Measurements from ENCODE around the gene HOXB9. TPM values are rescaled to one million over a fixed set of nuclear protein-coding genes. Genes with fewer than 3 reads are reported as not detected.

Gene HOXB9
- total and polyA plus RNA-seq, 2 experiments from 2014 or later: 1.5 to 2.5 TPM

DNA sequence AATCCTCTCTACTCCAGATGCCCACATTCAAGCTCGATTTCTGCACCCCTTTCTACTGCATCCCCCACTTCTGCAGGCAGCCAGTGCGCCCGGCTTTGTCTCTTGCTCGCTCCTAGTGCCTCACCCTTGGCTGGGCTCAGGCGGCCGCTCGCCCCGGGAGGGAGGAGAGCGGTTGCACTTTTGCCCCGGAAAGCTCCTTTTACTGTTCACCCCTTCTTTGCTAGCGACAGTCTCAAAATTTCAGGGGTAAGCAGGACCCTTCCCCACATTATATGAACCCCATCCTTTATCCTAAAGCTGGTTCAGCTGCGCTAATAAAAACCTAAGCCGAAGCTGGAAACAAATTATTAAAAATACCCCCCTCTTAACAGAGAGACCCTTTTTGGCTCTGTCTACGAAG, 33.6 kb downstream of the HOXB9 start:
- Histone ChIP-seq H3K79me2 (no peaks in the 10 kb centered on the region), H3K27ac (peak overlapping the region; percentile 57), H4K20me1 (ENCODE audit: insufficient read depth, poor library complexity, severe bottlenecking) (no peaks in the 10 kb centered on the region), H3K9me2 (replicated peaks; ENCODE audit: insufficient read depth) (no peaks in the 10 kb centered on the region), H3K4me1 (ENCODE audit: insufficient read depth) (no peaks in the 10 kb centered on the region), H3K9me3 (ENCODE audit: low read depth) (no peaks in the 10 kb centered on the region), H3K36me3 (replicated peaks; ENCODE audit: insufficient read depth, low read depth) (no peaks in the 10 kb centered on the region), H3K27me3 (peaks cover 94% of the 10 kb centered on the region), H2AFZ (no peak overlapping the region), H3K4me2 (peak overlapping the region; percentile 92), H3K4me3 (no peak overlapping the region)
- WGBS (ENCODE audit: low lambda C conversion rate, missing lambda C conversion rate): 17% methylated on average over 13 of the region's 14 CpGs
- DNase-seq (ENCODE audit: low spot score): no peak
- TF ChIP-seq, protein P1, sequence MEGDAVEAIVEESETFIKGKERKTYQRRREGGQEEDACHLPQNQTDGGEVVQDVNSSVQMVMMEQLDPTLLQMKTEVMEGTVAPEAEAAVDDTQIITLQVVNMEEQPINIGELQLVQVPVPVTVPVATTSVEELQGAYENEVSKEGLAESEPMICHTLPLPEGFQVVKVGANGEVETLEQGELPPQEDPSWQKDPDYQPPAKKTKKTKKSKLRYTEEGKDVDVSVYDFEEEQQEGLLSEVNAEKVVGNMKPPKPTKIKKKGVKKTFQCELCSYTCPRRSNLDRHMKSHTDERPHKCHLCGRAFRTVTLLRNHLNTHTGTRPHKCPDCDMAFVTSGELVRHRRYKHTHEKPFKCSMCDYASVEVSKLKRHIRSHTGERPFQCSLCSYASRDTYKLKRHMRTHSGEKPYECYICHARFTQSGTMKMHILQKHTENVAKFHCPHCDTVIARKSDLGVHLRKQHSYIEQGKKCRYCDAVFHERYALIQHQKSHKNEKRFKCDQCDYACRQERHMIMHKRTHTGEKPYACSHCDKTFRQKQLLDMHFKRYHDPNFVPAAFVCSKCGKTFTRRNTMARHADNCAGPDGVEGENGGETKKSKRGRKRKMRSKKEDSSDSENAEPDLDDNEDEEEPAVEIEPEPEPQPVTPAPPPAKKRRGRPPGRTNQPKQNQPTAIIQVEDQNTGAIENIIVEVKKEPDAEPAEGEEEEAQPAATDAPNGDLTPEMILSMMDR (IDR thresholded peaks at IDR 0.05; ENCODE audit: poor library complexity): no peak
- TF ChIP-seq EZH2phosphoT487 (IDR thresholded peaks at IDR 0.05; ENCODE audit: low read depth, severe bottlenecking, unreplicated experiment) (peak; percentile 26), EZH2 (IDR thresholded peaks at IDR 0.05; ENCODE audit: borderline replicate concordance) (peak; percentile 34)

DNA sequence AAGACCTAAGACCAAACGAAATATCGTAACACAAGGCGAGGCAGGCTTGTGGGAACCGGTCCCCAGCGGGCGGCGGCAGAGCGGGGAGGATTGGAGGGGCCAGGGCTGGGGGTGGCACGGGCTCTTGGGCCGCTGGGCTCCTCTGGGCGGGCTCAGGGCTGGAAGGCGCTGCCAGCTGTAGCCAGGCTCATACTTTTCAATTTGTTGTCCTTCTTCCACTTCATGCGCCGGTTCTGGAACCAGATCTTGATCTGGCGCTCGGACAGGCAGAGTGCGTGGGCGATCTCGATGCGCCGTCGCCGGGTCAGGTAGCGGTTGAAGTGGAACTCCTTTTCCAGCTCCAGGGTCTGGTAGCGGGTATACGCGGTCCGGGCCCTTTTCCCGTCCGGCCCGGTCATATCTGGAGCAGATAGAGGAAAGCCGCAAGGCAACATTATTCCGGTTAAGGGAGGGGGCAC, 34.1 kb downstream of the HOXB9 start:
- H3K27ac ChIP-seq: no peak overlapping the region
- H4K20me1 ChIP-seq (ENCODE audit: insufficient read depth, poor library complexity, severe bottlenecking): no peaks in the 10 kb centered on the region
- H3K9me3 ChIP-seq (ENCODE audit: low read depth): no peaks in the 10 kb centered on the region
- peak overlapping the region; percentile 92 for H3K4me2 ChIP-seq
- H3K4me1 ChIP-seq (ENCODE audit: insufficient read depth): no peaks in the 10 kb centered on the region
- no peaks in the 10 kb centered on the region for H3K9me2 ChIP-seq (replicated peaks; ENCODE audit: insufficient read depth)
- H3K36me3 ChIP-seq (replicated peaks; ENCODE audit: insufficient read depth, low read depth): no peaks in the 10 kb centered on the region
- TF ChIP-seq EZH2 (IDR thresholded peaks at IDR 0.05; ENCODE audit: borderline replicate concordance): peak; percentile 1
- no peak for TF ChIP-seq EZH2phosphoT487 (IDR thresholded peaks at IDR 0.05; ENCODE audit: low read depth, severe bottlenecking, unreplicated experiment)
- TF ChIP-seq, protein P1 (IDR thresholded peaks at IDR 0.05; ENCODE audit: poor library complexity): no peak
- 16% methylated on average over 32 of the region's 33 CpGs for WGBS (ENCODE audit: low lambda C conversion rate, missing lambda C conversion rate)
- peaks cover 94% of the 10 kb centered on the region for H3K27me3 ChIP-seq
- peaks cover 3% of the 10 kb centered on the region for H3K79me2 ChIP-seq
- no peak overlapping the region for H3K4me3 ChIP-seq
- H2AFZ ChIP-seq: no peak overlapping the region
- DNase-seq (ENCODE audit: low spot score): no peak

DNA sequence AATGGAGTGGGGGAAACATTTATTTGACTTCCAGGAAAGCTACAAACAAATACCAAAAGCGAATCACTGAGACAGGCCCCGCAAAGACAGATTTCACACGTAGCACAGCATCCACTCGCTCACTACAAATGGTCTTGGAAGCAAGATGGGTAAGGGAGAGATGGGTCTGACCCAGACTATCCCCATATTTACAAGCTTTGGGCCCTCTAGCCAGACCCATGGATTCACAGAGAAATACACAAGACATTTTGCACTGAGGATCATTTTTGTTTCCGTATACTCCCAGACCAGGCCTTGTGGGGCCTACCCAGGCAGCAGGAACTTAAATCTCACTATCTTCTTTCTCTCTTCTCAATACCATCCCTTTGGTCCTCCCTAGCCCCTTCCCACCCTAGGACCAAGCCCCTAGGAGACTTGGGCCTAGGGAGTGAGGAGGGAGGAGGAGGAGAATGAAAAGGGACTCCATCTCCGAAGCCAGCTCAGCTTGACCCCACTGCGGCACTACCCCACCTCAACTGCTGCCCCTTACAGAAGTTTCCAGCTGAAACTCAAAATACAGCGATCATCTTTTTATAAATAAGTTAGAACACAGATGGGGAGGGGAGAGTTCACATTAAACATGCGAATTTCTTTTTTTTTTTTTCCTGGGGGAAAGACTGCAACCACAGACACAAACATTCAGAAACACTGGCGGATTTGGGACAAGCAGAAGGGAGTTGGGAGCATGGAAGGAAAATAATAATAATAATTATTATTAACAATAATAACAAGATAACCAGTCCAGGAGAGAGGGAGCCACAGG, 34.7 kb downstream of the HOXB9 start:
- Histone ChIP-seq H3K9me2 (replicated peaks; ENCODE audit: insufficient read depth) (no peaks in the 10 kb centered on the region), H3K9me3 (ENCODE audit: low read depth) (no peaks in the 10 kb centered on the region), H2AFZ (no peak overlapping the region), H3K4me1 (ENCODE audit: insufficient read depth) (no peaks in the 10 kb centered on the region), H3K27me3 (peaks cover 94% of the 10 kb centered on the region), H3K4me2 (peak overlapping the region; percentile 92), H3K36me3 (replicated peaks; ENCODE audit: insufficient read depth, low read depth) (no peaks in the 10 kb centered on the region), H3K27ac (peak overlapping the region; percentile 37), H3K79me2 (peaks cover 9% of the 10 kb centered on the region), H4K20me1 (ENCODE audit: insufficient read depth, poor library complexity, severe bottlenecking) (no peaks in the 10 kb centered on the region), H3K4me3 (no peak overlapping the region)
- no peak for DNase-seq (ENCODE audit: low spot score)
- WGBS (ENCODE audit: low lambda C conversion rate, missing lambda C conversion rate): 83% methylated on average over 10 of the region's 10 CpGs
- TF ChIP-seq EZH2 (IDR thresholded peaks at IDR 0.05; ENCODE audit: borderline replicate concordance): no peak

DNA sequence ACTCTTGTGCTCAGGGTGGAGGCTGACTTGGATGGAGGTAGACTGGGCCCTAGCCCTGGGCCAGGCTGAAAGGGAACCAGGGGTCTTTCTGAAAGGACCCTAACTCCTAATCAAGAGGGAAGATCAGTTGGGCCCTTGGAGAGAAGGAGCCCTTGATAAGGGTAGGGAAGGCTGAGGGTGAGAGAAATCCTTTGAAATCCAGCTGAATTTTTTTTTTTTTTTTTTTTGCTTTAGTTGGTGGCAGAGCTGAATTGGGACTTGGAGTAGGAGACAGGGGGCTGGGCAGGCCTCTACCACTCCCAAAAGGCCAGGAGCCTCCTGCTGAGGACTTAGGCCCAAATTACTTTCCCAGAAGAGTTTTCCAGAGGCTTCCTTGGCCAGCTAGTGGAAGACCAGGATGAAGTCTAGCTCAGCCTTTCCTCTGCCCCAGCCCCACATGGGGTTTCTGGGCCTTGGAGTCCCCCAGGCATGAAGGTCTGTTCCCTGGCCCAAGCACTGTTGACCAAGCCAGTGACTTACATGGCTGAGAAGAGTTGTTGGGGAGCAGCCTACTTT, 35.5 kb downstream of the HOXB9 start:
- TF ChIP-seq, protein P1 (IDR thresholded peaks at IDR 0.05; ENCODE audit: poor library complexity): no peak
- no peak for TF ChIP-seq EZH2 (IDR thresholded peaks at IDR 0.05; ENCODE audit: borderline replicate concordance)
- no peak for TF ChIP-seq EZH2phosphoT487 (IDR thresholded peaks at IDR 0.05; ENCODE audit: low read depth, severe bottlenecking, unreplicated experiment)
- Histone ChIP-seq H3K9me3 (ENCODE audit: low read depth) (no peaks in the 10 kb centered on the region), H3K36me3 (replicated peaks; ENCODE audit: insufficient read depth, low read depth) (no peaks in the 10 kb centered on the region), H4K20me1 (ENCODE audit: insufficient read depth, poor library complexity, severe bottlenecking) (no peaks in the 10 kb centered on the region), H3K27ac (peak overlapping the region; percentile 30), H3K4me2 (peak overlapping the region; percentile 93), H3K27me3 (peaks cover 95% of the 10 kb centered on the region), H3K79me2 (peaks cover 13% of the 10 kb centered on the region), H3K9me2 (replicated peaks; ENCODE audit: insufficient read depth) (no peaks in the 10 kb centered on the region), H2AFZ (peak overlapping the region; percentile 1), H3K4me3 (no peak overlapping the region), H3K4me1 (ENCODE audit: insufficient read depth) (no peaks in the 10 kb centered on the region)
- DNase-seq (ENCODE audit: low spot score): no peak

Measured in hepatocyte (in vitro differentiated cells).